ENCODE measurements around the gene SARS1.
A peak's percentile ranks its signal among the peaks of the same experiment; 100 is the strongest.

The SARS1 gene

DNA sequence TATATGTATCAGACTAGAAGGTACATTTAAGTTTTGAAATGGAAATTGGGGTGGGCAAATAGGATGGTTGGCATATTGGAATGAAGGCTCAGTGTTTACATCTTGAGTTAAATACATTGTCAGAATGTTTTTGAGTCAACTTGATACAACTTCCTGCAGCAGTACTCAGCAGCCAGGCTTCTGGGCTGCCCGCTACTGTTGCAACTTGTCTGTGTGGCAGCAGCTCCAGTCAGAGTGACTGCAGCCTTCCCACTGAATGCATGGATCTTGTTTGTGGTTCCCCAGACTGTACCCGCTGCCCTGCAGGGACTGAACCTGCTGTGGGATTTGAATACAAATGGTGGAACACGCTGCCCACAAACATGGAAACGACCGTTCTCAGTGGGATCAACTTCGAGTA is 24.9 kb upstream of the SARS1 start:
- Histone ChIP-seq H3K36me3 (ENCODE audit: insufficient read depth, low read length) (no peaks in the 10 kb centered on the region), H3K27me3 (ENCODE audit: insufficient read depth, low read length, poor library complexity, severe bottlenecking) (peaks cover 30% of the 10 kb centered on the region), H4K20me1 (ENCODE audit: insufficient read depth, low read length, poor library complexity, severe bottlenecking) (no peaks in the 10 kb centered on the region), H3K79me2 (ENCODE audit: insufficient read depth, low read length) (no peaks in the 10 kb centered on the region), H2AFZ (ENCODE audit: low read length) (no peak overlapping the region), H3K4me3 (ENCODE audit: low read length, poor library complexity, severe bottlenecking) (no peak overlapping the region), H3F3A (ENCODE audit: low read depth) (no peaks in the 10 kb centered on the region), H3K9ac (ENCODE audit: low read depth, low read length, poor library complexity, severe bottlenecking) (no peak overlapping the region), H3K9me3 (ENCODE audit: insufficient read depth, low read depth, low read length) (no peaks in the 10 kb centered on the region), H3K4me1 (ENCODE audit: insufficient read depth, low read length, poor library complexity, severe bottlenecking) (no peaks in the 10 kb centered on the region), H3K9me2 (replicated peaks; ENCODE audit: low read depth, low read length) (no peaks in the 10 kb centered on the region), H3K4me2 (ENCODE audit: low read depth, low read length, poor library complexity, severe bottlenecking) (no peak overlapping the region)
- TF ChIP-seq EZH2phosphoT487 (IDR thresholded peaks at IDR 0.05; ENCODE audit: borderline replicate concordance) = no peak
- TF ChIP-seq, protein P1, sequence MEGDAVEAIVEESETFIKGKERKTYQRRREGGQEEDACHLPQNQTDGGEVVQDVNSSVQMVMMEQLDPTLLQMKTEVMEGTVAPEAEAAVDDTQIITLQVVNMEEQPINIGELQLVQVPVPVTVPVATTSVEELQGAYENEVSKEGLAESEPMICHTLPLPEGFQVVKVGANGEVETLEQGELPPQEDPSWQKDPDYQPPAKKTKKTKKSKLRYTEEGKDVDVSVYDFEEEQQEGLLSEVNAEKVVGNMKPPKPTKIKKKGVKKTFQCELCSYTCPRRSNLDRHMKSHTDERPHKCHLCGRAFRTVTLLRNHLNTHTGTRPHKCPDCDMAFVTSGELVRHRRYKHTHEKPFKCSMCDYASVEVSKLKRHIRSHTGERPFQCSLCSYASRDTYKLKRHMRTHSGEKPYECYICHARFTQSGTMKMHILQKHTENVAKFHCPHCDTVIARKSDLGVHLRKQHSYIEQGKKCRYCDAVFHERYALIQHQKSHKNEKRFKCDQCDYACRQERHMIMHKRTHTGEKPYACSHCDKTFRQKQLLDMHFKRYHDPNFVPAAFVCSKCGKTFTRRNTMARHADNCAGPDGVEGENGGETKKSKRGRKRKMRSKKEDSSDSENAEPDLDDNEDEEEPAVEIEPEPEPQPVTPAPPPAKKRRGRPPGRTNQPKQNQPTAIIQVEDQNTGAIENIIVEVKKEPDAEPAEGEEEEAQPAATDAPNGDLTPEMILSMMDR (conservative IDR thresholded peaks at IDR 0.05; ENCODE audit: low read length) = no peak

DNA sequence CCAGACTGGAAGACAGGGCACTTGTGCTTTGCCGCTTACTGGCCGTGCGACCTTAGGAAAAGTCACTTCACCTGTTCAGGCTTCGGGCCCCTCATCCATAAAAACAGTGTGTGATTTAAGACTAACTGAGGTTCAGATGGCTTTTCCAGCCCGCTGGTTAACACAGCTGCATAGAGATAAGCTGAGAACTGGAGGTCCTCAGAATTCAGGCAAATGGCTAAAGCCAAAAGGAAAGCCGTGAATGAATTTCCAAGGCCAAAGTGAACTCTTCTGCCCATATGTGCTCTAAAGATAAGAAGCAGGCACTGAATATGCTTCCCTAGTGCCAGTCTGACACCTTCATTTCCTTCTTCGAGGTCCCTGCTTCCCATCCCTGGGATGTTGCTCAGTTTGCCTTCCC is 23.5 kb upstream of the SARS1 start:
- Histone ChIP-seq H3K9me2 (replicated peaks; ENCODE audit: low read depth, low read length) (no peaks in the 10 kb centered on the region), H4K20me1 (ENCODE audit: insufficient read depth, low read length, poor library complexity, severe bottlenecking) (no peaks in the 10 kb centered on the region), H3K27me3 (ENCODE audit: insufficient read depth, low read length, poor library complexity, severe bottlenecking) (peaks cover 22% of the 10 kb centered on the region), H3K4me3 (ENCODE audit: low read length, poor library complexity, severe bottlenecking) (no peak overlapping the region), H3K9ac (ENCODE audit: low read depth, low read length, poor library complexity, severe bottlenecking) (no peak overlapping the region), H3K36me3 (ENCODE audit: insufficient read depth, low read length) (no peaks in the 10 kb centered on the region), H2AFZ (ENCODE audit: low read length) (no peak overlapping the region), H3K4me2 (ENCODE audit: low read depth, low read length, poor library complexity, severe bottlenecking) (no peak overlapping the region), H3K79me2 (ENCODE audit: insufficient read depth, low read length) (no peaks in the 10 kb centered on the region), H3K9me3 (ENCODE audit: insufficient read depth, low read depth, low read length) (no peaks in the 10 kb centered on the region), H3F3A (ENCODE audit: low read depth) (no peaks in the 10 kb centered on the region), H3K4me1 (ENCODE audit: insufficient read depth, low read length, poor library complexity, severe bottlenecking) (no peaks in the 10 kb centered on the region)
- TF ChIP-seq EZH2phosphoT487 (IDR thresholded peaks at IDR 0.05; ENCODE audit: borderline replicate concordance) = no peak
- TF ChIP-seq, protein P1 (conservative IDR thresholded peaks at IDR 0.05; ENCODE audit: low read length) = no peak

DNA sequence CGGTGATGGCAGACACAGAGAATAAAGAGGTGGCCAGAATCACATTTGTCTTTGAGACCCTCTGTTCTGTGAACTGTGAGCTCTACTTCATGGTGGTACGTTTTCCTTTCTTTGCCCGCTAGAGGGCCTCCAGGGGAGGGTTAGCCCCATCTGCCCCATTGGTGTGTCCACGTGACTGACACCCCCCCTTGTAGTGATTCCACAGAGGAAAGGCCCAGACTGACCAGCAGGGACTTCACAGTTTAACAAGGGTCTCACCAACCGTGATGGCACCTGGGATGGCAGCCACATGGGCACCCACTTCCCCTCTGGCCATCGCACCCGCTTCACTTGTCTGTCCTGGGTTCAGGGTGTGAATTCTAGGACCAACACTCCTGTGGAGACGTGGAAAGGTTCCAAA is 22.3 kb upstream of the SARS1 start:
- no peaks in the 10 kb centered on the region for H4K20me1 ChIP-seq (ENCODE audit: insufficient read depth, low read length, poor library complexity, severe bottlenecking)
- H3K9ac ChIP-seq (ENCODE audit: low read depth, low read length, poor library complexity, severe bottlenecking) = no peak overlapping the region
- H3F3A ChIP-seq (ENCODE audit: low read depth) = no peaks in the 10 kb centered on the region
- no peak overlapping the region for H3K4me2 ChIP-seq (ENCODE audit: low read depth, low read length, poor library complexity, severe bottlenecking)
- peaks cover 14% of the 10 kb centered on the region for H3K27me3 ChIP-seq (ENCODE audit: insufficient read depth, low read length, poor library complexity, severe bottlenecking)
- TF ChIP-seq EZH2phosphoT487 (IDR thresholded peaks at IDR 0.05; ENCODE audit: borderline replicate concordance) = no peak
- TF ChIP-seq, protein P1 (conservative IDR thresholded peaks at IDR 0.05; ENCODE audit: low read length) = peak; percentile 75
- no peaks in the 10 kb centered on the region for H3K79me2 ChIP-seq (ENCODE audit: insufficient read depth, low read length)
- H3K4me3 ChIP-seq (ENCODE audit: low read length, poor library complexity, severe bottlenecking) = no peak overlapping the region
- H3K4me1 ChIP-seq (ENCODE audit: insufficient read depth, low read length, poor library complexity, severe bottlenecking) = no peaks in the 10 kb centered on the region
- H3K9me2 ChIP-seq (replicated peaks; ENCODE audit: low read depth, low read length) = no peaks in the 10 kb centered on the region
- H2AFZ ChIP-seq (ENCODE audit: low read length) = no peak overlapping the region
- no peaks in the 10 kb centered on the region for H3K9me3 ChIP-seq (ENCODE audit: insufficient read depth, low read depth, low read length)
- no peaks in the 10 kb centered on the region for H3K36me3 ChIP-seq (ENCODE audit: insufficient read depth, low read length)

Measured in Loucy (cell line).